GM12892 (cell line): ENCODE data around the gene INTS15. TPM values are rescaled to one million over a fixed set of nuclear protein-coding genes. Genes with fewer than 3 reads are reported as not detected.

Experiments
- DNase-seq: peaks from one replicate; pipeline ENCODE4 v3.0.0; 2011; ENCODE audit not compliant: insufficient read length
- FAIRE-seq: peaks from 2 replicates; lab custom pipeline; 2011; peaks lifted over from hg19 to GRCh38; lab: Jason Lieb, UNC
- POLR2A ChIP-seq: IDR thresholded peaks from 2 replicates; pipeline ENCODE4 v1.6.1; 2011; ENCODE audit warnings: low read depth, low read length, control low read depth
- POLR2AphosphoS5 ChIP-seq: IDR thresholded peaks from 2 replicates; pipeline ENCODE4 v1.6.1; 2011; ENCODE audit warnings: low read depth, low read length, control low read depth
- TAF1 ChIP-seq: IDR thresholded peaks from 2 replicates; pipeline ENCODE4 v1.6.1; 2011; ENCODE audit warnings: low read depth, mild to moderate bottlenecking, control low read depth, low read length, borderline replicate concordance
- polyA plus RNA-seq: library from polyadenylated mRNA; unstranded; fragments of >200 nt; gene quantifications from one replicate; pipeline ENCODE4 v1.2.1, GENCODE V29; 2012; ENCODE audit warnings: missing spikeins, inconsistent platforms; ENCODE audit not compliant: missing spikeins

INTS15 gene
- polyA plus RNA-seq, result 13.3 TPM

DNA sequence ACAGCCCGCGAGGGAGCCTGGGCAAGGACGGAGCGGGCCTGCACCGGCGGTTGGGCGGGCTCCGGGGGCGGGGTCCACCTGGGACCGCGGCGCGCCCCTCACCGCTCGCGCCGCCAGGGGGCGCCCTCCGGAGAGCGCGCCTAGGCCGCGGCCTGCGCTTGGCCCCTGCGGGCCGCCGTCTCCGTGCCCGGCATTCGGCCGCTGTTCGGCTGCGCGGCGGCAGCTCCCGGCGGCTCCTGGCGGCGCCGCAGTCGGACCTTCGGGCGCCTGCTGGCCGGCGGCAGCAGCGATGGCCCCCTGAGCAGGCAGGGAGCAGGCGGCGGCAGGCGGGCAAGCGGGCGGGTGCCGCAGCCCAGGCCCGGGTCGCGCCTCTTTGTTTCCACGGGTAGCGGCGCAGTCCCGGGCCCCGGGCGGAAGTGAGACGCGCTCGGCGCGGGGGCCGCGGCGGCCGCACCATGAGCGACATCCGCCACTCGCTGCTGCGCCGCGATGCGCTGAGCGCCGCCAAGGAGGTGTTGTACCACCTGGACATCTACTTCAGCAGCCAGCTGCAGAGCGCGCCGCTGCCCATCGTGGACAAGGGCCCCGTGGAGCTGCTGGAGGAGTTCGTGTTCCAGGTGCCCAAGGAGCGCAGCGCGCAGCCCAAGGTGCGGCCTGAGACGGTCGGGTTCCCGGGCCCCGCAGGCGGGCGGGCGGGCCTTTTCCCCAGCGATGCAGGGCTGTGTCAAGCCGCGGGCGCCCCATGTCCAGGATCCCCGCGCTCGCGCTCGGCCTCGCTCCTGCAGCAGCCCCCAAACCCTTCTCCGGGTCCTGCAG lies at the start of gene INTS15:
Gene INTS15 (plus strand): TSS at position 193 of the 816 bp plus-strand sequence. CDS start 263 bp downstream, at position 456.
- DNase-seq (peak; percentile 82), FAIRE-seq (peak; percentile 92)
- peak; percentile 73; the same call in 1 of the 2 replicates for TF ChIP-seq POLR2AphosphoS5
- TF ChIP-seq POLR2A, result peak; percentile 90
- TF ChIP-seq TAF1, result peak; percentile 94

DNA sequence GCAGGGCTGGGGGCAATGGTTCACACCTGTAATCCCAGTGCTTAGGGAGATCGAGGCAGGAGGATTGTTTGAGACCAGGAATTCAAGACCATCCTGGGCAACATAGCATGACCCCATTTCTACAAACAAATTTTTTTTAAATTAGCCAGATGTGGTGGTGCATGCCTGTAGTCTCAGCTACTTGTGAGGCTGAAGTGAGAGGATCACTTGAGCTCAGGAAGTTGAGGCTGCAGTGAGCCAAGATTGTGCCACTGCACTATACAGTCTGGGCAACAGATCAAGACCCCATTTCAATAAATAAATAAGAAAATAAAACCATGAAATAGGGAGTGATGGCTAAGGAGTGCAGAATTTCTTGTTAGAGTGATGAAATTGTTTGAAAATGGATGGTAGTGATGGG lies 47.5 kb upstream of the INTS15 start:
- FAIRE-seq (no peak), DNase-seq (no peak)
- TF ChIP-seq POLR2AphosphoS5 (no peak), POLR2A (no peak), TAF1 (no peak)

DNA sequence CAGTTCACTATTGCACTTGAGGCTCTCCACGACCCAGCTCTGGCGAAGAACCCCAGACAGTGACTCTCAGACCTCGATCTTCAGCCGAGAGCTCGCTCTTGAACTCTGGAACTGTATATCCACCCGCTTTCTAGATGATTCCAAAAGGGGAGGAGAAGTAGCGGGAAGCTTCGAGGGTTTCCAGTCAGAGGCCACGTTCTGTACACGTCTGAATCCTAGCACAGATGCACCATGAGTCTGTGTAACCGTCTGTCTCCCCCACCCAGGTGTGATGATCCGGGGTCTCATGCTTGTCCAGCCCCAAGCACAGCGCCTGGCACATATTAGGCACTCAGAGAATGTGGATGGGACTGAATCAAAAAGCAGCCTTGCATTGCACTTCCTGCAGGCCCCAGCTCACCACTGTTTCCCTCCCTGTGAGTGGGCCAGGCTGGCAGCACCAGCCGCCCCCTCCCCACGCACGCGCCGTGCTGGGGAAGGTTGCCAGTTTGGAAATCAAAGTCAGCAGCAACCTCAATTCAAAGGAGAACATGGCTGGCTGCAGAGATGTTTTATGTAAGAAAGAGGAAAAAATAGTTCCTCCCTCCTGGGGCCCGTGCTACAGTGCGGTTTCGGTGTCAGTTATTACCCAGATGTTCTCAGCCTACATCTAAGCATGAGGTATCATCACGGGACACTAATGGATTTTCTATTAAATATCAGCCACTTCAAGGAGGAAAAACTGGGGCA lies 44.3 kb upstream of the INTS15 start:
- TF ChIP-seq POLR2AphosphoS5 (no peak), POLR2A (no peak), TAF1 (no peak)
- FAIRE-seq (no peak), DNase-seq (no peak)

DNA sequence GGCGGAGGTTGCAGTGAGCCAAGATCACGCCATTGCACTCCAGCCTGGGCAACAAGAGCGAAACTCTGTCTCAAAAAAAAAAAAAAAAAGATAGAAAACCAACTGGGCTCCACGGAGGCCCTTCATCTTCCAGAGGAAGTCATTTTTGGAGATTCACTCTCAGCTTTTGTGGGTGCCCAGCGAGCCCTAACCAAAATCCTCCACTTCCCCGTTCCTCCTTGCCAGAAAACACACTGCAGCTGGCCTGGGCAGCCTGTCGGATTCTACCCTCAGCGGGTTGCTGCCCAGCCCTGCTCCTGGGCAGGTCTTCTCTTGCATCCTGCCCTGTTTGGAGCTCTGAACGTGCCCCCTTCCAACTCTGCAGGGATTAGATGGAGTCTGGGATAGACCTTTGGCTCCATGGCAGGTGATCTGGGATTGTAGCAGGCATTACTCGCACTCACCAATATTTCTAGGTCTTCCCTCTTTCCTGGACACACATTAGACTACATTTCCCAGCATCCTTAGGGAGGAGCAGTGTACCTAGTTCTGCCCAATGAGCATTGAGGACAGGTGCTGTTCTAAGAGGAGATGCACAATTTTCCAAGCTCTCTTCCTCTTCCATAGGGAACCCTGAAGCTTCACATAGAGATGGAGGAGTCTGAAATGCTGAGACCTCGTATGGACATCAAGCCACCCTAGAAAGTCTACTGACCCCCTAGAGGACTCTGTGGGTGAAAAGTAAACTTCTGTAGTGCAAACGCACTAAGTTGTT lies 43.1 kb upstream of the INTS15 start:
- TF ChIP-seq POLR2AphosphoS5, result no peak
- TF ChIP-seq POLR2A, result no peak
- TF ChIP-seq TAF1, result no peak
- FAIRE-seq (no peak), DNase-seq (no peak)

DNA sequence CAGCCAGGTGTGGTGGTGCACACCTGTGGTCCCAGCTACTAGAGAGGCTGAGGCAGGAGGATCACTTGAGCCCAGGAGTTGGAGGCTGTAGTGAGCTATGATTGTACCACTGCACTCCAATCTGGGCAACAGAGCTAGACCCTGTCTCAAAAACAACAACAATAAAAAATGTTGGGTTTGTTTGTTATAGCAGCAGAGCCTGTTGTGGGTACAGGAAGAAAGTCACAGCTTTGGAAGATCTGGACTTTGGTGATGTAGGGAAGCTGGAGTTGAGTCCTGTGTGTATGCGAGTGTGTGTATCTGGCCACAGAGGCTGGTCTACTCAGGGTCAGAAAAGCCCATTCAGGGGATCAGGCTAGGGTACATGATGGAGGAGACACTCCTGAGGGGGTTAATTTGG lies 42.4 kb upstream of the INTS15 start:
- no peak for FAIRE-seq
- TF ChIP-seq POLR2AphosphoS5, result no peak
- TF ChIP-seq POLR2A, result no peak
- no peak for TF ChIP-seq TAF1
- no peak for DNase-seq

DNA sequence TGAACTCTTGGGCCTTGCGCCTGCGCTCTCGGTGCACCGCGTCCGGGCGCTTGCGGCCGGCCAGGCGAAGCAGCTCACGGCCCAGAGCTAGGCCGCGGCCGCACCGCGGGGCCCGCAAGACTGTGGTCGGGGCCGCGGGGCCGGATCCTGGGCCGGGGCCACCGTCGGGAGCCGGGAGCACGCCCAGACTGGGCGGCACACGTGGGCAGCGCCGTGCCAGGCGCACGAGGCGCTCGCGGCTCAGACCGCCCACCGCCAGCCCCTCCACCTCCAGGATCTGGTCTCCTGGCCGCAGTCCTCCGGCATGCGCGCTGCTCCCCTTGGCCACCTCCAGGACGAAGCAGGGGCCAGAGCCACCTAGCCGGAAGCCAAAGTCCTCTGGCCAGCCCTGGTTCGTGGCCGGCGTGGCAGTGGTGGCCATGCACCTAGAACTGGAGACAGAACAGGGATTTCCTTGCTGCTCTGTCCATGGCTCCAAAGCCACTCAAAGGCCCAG lies 38.8 kb upstream of the INTS15 start, which contains the start of gene GRID2IP:
Gene GRID2IP (minus strand): TSS at position 446 of the 496 bp plus-strand sequence. CDS start 25 bp downstream, at position 421.
- FAIRE-seq, result no peak
- no peak for DNase-seq
- TF ChIP-seq POLR2A (no peak), TAF1 (no peak), POLR2AphosphoS5 (no peak)

DNA sequence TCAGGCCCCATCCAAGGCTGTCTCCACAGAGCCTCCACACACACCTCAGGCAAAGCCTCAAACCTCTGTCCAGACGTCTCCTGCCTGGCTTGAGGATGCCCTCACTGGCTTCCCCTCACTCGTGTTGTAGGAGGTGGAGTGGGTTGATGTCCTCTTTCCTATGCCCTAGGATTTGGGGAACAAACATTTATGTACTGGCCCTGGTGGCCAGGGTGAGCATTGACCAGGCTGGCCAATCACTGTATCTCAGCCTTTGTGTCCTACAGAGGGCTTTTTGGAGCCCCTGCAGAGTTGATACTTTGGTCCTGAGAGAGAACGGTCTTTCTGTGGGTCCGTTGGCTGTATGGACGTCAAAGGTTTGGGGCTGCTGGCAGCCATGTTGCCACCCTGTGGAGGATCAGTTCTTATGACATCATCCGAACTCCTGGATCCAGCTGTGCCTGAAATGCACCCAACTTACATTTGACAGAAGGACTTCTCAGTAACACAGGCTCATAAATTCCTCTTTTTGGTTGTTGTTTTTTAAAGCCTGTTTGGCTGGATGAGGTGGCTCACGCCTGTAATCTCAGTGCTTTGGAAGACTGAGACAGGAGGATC lies 36.3 kb upstream of the INTS15 start:
- FAIRE-seq (no peak), DNase-seq (no peak)
- TF ChIP-seq TAF1 (no peak), POLR2A (no peak), POLR2AphosphoS5 (no peak)

DNA sequence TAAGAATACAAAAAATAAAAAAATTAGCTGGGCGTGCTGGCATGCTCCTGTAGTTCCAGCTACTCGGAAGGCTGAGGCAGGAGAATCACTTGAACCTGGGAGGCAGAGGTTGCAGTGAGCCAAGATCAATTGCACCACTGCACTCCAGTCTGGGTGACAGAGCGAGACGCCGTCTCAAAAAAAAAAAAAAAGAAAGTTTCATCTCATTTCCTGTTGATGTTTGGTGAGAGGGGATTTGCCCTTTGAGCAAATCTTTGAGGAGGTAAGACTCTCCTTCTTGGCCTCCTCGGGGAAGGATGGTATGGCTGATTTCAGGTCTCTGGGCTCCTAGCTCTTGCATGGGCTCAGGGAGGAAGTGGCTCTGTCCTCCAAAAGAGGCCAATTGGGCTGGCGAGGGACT lies 35.0 kb upstream of the INTS15 start:
- no peak for TF ChIP-seq POLR2AphosphoS5
- TF ChIP-seq POLR2A, result no peak
- no peak for TF ChIP-seq TAF1
- FAIRE-seq, result no peak
- no peak for DNase-seq

DNA sequence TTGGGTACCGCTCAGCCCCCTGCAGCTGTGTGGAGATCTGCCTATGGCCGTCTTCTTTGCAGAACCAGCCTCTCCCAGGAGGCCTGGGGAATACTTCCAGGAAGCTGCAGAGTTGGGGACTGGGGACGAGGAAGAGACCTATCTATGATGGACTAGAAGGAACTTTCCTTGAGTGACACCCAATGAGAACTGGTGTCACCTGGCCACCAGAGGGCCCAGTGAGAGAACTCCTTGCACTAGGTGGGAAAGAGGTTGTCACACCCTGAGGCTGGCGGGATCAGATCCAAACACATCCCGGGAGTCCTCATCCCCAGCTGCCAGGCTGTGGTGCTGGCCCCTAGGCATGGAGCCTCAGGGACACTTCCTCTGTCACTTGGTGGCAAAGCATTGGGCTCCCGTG lies 33.6 kb upstream of the INTS15 start:
- no peak for DNase-seq
- FAIRE-seq, result no peak
- TF ChIP-seq POLR2AphosphoS5 (no peak), TAF1 (no peak), POLR2A (no peak)

DNA sequence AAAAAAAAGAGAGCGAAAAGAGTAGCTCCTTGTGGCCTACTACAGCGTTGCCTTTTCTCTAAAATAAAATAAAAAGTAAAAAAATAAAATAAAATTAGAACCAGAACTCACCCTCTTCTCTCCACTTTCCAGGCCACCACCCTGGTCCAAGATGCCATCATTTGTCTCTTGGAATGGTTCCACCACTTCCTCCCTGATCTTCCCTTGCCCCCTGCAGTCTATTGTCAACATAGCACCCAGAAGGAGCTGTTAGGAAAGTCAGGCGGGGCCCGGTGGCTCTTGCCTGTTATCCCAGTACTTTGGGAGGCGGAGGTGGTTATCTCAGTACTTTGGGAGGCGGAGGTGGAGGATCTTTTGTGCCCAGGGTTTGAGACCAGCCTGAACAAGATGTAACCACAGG lies 31.0 kb upstream of the INTS15 start:
- FAIRE-seq, result no peak

DNA sequence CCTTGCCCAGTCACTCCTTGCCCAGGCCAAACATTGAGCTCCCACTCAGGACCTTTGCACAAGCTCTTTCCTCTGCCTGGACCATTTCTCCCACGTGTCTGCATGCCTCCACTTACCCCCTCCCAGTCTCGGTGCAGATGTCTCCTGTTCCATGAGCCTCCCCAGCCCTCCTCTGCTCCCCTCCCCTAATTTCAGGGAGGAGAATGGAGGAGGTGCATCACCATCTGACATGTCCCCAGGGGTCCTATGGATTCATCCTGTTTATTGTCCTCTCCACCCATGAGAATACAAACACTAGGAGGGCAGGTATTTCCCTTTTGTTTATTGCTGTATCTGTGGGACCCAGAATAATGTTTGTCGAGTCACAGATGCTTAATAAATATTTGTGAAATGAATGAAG lies 29.9 kb upstream of the INTS15 start:
- no peak for FAIRE-seq
- TF ChIP-seq POLR2AphosphoS5, result no peak
- TF ChIP-seq POLR2A, result no peak
- TF ChIP-seq TAF1, result no peak

More for the DNA sequence above, 31.0 kb upstream of the INTS15 start:
- TF ChIP-seq TAF1, result no peak
- no peak for TF ChIP-seq POLR2AphosphoS5
- TF ChIP-seq POLR2A, result no peak
- no peak for DNase-seq

DNA sequence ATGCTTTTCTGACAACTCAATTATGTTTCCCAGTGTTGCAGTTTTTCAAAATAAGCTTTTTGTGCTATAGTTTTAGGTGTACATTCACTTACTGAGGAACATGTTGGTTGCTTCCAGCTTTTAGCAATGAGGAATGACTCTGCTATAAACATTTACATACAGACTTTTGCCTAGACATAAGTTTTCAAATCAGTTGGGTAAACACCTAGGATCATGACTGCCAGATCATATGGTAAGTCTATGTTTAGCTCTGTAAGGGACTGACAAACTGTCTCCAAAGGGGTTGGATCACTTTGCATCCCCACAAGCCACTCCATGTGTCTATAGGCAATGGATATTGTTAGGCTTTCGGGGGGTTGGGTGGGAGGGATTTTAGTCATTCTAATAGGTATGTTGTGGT lies 27.7 kb upstream of the INTS15 start:
- no peak for FAIRE-seq
- TF ChIP-seq POLR2A, result no peak
- TF ChIP-seq TAF1, result no peak
- TF ChIP-seq POLR2AphosphoS5, result no peak
- DNase-seq, result no peak

More for the DNA sequence above, 29.9 kb upstream of the INTS15 start:
- DNase-seq, result no peak
